Neural progenitor cell (in vitro differentiated cells): ENCODE results near the gene CASP10. TPM values are rescaled to one million over a fixed set of nuclear protein-coding genes. Genes with fewer than 3 reads are reported as not detected.

ENCODE experiments used
- DNase-seq: peaks from one replicate; pipeline ENCODE4 v3.0.0-alpha.2; 2016; ENCODE audit warnings: low spot score
- H2AFZ ChIP-seq: fragments of 200-600 bp; sonication (generic); replicated peaks from 2 replicates; pipeline ENCODE4 v1.6.1; 2016; ENCODE audit warnings: antibody characterized with exemption
- H3F3A ChIP-seq: fragments of 200-600 bp; sonication (generic); 2 replicates; pipeline ENCODE4 v1.6.1; 2016; ENCODE audit warnings: antibody characterized with exemption, low read depth
- H3K27ac ChIP-seq: fragments of 200-600 bp; sonication (generic); 2 replicates; pipeline ENCODE4 v1.5.1; 2016; ENCODE audit warnings: mild to moderate bottlenecking
- H3K27me3 ChIP-seq: fragments of 200-600 bp; sonication (generic); 2 replicates; pipeline ENCODE4 v1.6.1; 2016; ENCODE audit warnings: mild to moderate bottlenecking, moderate library complexity
- H3K36me3 ChIP-seq: fragments of 200-600 bp; sonication (generic); 2 replicates; pipeline ENCODE4 v1.5.1; 2016
- H3K4me1 ChIP-seq: fragments of 200-600 bp; sonication (generic); 2 replicates; pipeline ENCODE4 v1.6.1; 2016; ENCODE audit warnings: mixed run types
- H3K4me2 ChIP-seq: fragments of 200-600 bp; sonication (generic); 2 replicates; pipeline ENCODE4 v1.6.1; 2016
- H3K4me3 ChIP-seq: fragments of 200-600 bp; sonication (generic); 2 replicates; pipeline ENCODE4 v1.5.1; 2016
- H3K79me2 ChIP-seq: fragments of 200-600 bp; sonication (generic); 2 replicates; pipeline ENCODE4 v1.6.1; 2016; ENCODE audit warnings: low read depth
- H3K9ac ChIP-seq: fragments of 200-600 bp; sonication (generic); 2 replicates; pipeline ENCODE4 v1.6.1; 2016
- H3K9me3 ChIP-seq: fragments of 200-600 bp; sonication (generic); 2 replicates; pipeline ENCODE4 v1.5.1; 2016; ENCODE audit warnings: low read depth
- H4K20me1 ChIP-seq: fragments of 200-600 bp; sonication (generic); 2 replicates; pipeline ENCODE4 v1.6.1; 2016; ENCODE audit warnings: low read depth
- H3K27ac Mint-ChIP-seq: 3 replicates; pipeline ENCODE4 v1.8.0; 2021; ENCODE audit warnings: mixed read lengths
- H3K27me3 Mint-ChIP-seq: 2 replicates; pipeline ENCODE4 v1.8.0; 2022; ENCODE audit warnings: low read depth, mild to moderate bottlenecking, inconsistent platforms, moderate library complexity, mixed read lengths; ENCODE audit not compliant: insufficient read depth
- H3K36me3 Mint-ChIP-seq: 3 replicates; pipeline ENCODE4 v1.8.0; 2021; ENCODE audit warnings: mixed read lengths
- H3K4me1 Mint-ChIP-seq: 3 replicates; pipeline ENCODE4 v1.8.0; 2021; ENCODE audit warnings: mixed read lengths
- H3K4me3 Mint-ChIP-seq: 3 replicates; pipeline ENCODE4 v1.8.0; 2021; ENCODE audit warnings: mild to moderate bottlenecking, moderate library complexity, mixed read lengths
- H3K9me3 Mint-ChIP-seq: 3 replicates; pipeline ENCODE4 v1.8.0; 2020; ENCODE audit warnings: mixed read lengths
- EZH2 ChIP-seq: fragments of 200-600 bp; sonication (generic); IDR thresholded peaks from 2 replicates; pipeline ENCODE4 v1.6.1; 2017; ENCODE audit warnings: antibody characterized with exemption, mild to moderate bottlenecking, moderate library complexity
- EZH2phosphoT487 ChIP-seq: fragments of 200-600 bp; sonication (generic); IDR thresholded peaks from 2 replicates; pipeline ENCODE4 v1.6.1; 2017; ENCODE audit warnings: antibody characterized with exemption
- total RNA-seq: library from RNA; depleted of rRNA; stranded (reverse); fragments of >200 nt; gene quantifications from 2 replicates; pipeline ENCODE4 v1.2.3, GENCODE V29; 2015; ENCODE audit warnings: low replicate concordance
- TF ChIP-seq, protein P1 (sequence below): fragments of 200-600 bp; sonication (generic); IDR thresholded peaks from 2 replicates; pipeline ENCODE4 v1.5.1; 2017; ENCODE audit warnings: antibody characterized with exemption, mild to moderate bottlenecking

Gene CASP10
- total RNA-seq, 1 donor from 2014 or later = 2.2 TPM

DNA sequence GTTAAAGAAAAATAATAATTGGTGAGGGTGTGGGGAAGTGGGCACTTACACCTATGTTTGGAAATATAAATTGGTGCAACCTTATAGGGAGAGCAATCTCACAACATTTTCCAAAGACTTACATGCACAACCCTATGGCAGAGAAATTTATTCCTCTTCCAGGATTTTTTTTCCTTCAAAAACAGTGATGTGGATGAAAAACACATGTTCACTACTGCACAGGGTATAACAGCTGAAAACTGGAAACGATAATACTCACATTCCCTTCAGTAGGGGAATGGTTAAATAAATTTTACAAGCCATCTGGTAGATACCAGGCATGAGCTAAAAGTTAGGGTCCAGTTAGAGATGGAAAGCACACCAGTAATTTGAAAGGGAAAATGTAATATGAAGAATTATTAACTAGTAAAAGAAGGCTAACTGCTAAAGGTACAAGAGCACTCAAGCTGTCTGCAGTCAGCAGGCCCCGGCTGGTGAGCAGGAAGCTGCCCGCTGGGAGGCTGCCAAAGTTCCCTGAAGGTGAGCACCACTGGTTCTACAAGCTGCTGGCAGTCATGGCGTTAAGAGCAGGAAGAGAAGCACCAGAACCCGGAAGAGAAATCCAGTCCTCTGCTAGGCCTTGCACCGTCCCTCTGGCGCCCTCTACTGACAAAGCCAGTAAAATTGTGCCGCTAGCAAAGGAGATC, 49.0 kb downstream of the CASP10 start:
- Mint-ChIP-seq H3K9me3 (no peaks in the 10 kb centered on the region), H3K4me1 (peaks cover 2% of the 10 kb centered on the region), H3K27ac (peak overlapping the region; percentile 20), H3K27me3 (peaks cover 3% of the 10 kb centered on the region), H3K4me3 (no peak overlapping the region), H3K36me3 (no peaks in the 10 kb centered on the region)
- no peak overlapping the region for H3K27ac ChIP-seq
- no peak overlapping the region for H3K4me2 ChIP-seq
- TF ChIP-seq, protein P1, sequence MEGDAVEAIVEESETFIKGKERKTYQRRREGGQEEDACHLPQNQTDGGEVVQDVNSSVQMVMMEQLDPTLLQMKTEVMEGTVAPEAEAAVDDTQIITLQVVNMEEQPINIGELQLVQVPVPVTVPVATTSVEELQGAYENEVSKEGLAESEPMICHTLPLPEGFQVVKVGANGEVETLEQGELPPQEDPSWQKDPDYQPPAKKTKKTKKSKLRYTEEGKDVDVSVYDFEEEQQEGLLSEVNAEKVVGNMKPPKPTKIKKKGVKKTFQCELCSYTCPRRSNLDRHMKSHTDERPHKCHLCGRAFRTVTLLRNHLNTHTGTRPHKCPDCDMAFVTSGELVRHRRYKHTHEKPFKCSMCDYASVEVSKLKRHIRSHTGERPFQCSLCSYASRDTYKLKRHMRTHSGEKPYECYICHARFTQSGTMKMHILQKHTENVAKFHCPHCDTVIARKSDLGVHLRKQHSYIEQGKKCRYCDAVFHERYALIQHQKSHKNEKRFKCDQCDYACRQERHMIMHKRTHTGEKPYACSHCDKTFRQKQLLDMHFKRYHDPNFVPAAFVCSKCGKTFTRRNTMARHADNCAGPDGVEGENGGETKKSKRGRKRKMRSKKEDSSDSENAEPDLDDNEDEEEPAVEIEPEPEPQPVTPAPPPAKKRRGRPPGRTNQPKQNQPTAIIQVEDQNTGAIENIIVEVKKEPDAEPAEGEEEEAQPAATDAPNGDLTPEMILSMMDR = peak; percentile 89
- no peak for TF ChIP-seq EZH2
- DNase-seq = peak; percentile 82
- H3K27me3 ChIP-seq = peaks cover 4% of the 10 kb centered on the region
- H3K79me2 ChIP-seq = no peaks in the 10 kb centered on the region
- H2AFZ ChIP-seq = peak overlapping the region; percentile 98
- H3K9ac ChIP-seq = no peak overlapping the region
- no peaks in the 10 kb centered on the region for H4K20me1 ChIP-seq
- H3K9me3 ChIP-seq = no peaks in the 10 kb centered on the region
- no peaks in the 10 kb centered on the region for H3F3A ChIP-seq
- H3K4me3 ChIP-seq = no peak overlapping the region
- H3K4me1 ChIP-seq = no peaks in the 10 kb centered on the region
- H3K36me3 ChIP-seq = no peaks in the 10 kb centered on the region

DNA sequence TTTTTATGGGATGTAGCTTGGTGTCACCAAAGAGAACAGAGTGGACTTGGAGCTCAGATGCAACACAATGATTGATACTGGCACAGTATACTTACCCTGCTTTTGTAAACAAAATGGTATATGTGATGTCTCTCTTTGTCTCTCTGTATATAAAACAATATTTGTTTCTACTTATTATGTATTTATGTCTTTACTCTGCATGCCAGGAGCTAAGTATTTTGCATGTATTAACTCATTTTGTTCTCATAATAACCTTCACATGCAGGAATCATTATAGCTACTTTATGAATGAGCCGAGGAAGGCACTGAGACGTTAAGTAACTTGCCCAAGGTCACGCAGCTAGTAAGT, 49.5 kb downstream of the CASP10 start:
- H3K36me3 Mint-ChIP-seq = no peaks in the 10 kb centered on the region
- H3K27ac ChIP-seq = no peak overlapping the region
- no peaks in the 10 kb centered on the region for H3K4me1 ChIP-seq
- H3K4me1 Mint-ChIP-seq = peaks cover 2% of the 10 kb centered on the region
- no peaks in the 10 kb centered on the region for H3K9me3 Mint-ChIP-seq
- no peak overlapping the region for H3K4me3 Mint-ChIP-seq
- no peak overlapping the region for H3K27ac Mint-ChIP-seq
- no peaks in the 10 kb centered on the region for H3F3A ChIP-seq
- H3K9me3 ChIP-seq = no peaks in the 10 kb centered on the region
- H3K4me3 ChIP-seq = no peak overlapping the region
- DNase-seq = no peak
- H3K79me2 ChIP-seq = no peaks in the 10 kb centered on the region
- TF ChIP-seq, protein P1 = no peak
- no peak for TF ChIP-seq EZH2phosphoT487
- H3K36me3 ChIP-seq = no peaks in the 10 kb centered on the region
- no peak overlapping the region for H3K9ac ChIP-seq
- H3K4me2 ChIP-seq = no peak overlapping the region
- H3K27me3 ChIP-seq = peaks cover 4% of the 10 kb centered on the region
- H3K27me3 Mint-ChIP-seq = peaks cover 3% of the 10 kb centered on the region
- no peak overlapping the region for H2AFZ ChIP-seq
- H4K20me1 ChIP-seq = no peaks in the 10 kb centered on the region

DNA sequence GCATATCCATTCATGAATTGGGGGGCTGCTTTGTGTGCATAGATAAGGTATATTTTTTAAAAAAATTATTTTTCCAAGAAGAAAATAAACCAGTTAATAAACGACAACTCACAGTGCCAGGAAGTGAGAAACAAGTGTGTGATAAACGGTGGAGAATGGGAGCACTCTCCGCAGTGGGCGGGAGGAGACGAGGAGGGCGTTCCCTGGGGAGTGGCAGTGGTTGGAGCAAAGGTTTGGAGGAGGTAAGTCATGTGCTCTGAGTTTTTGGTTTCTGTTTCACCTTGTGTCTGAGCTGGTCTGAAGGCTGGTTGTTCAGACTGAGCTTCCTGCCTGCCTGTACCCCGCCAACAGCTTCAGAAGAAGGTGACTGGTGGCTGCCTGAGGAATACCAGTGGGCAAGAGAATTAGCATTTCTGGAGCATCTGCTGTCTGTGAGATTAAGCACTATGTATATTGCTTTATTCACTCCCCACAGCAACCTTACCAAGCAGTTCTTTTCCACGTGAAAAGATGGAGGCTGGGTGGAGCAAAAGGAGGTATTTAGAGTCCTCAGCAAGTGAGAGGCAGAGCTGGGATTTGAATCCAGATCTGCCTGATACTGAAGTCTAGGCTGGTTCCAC, 50.4 kb downstream of the CASP10 start:
- H3F3A ChIP-seq = no peaks in the 10 kb centered on the region
- no peak overlapping the region for H3K27ac ChIP-seq
- H3K4me2 ChIP-seq = no peak overlapping the region
- no peaks in the 10 kb centered on the region for H4K20me1 ChIP-seq
- TF ChIP-seq EZH2 (no peak), EZH2phosphoT487 (no peak)
- TF ChIP-seq, protein P1 = no peak
- Mint-ChIP-seq H3K27me3 (peaks cover 3% of the 10 kb centered on the region), H3K4me1 (peaks cover 2% of the 10 kb centered on the region), H3K27ac (no peak overlapping the region), H3K9me3 (no peaks in the 10 kb centered on the region), H3K36me3 (no peaks in the 10 kb centered on the region), H3K4me3 (no peak overlapping the region)
- H3K79me2 ChIP-seq = no peaks in the 10 kb centered on the region
- no peaks in the 10 kb centered on the region for H3K4me1 ChIP-seq
- no peak for DNase-seq
- H3K9ac ChIP-seq = no peak overlapping the region
- no peaks in the 10 kb centered on the region for H3K36me3 ChIP-seq
- H2AFZ ChIP-seq = peak overlapping the region; percentile 52
- H3K9me3 ChIP-seq = no peaks in the 10 kb centered on the region
- H3K4me3 ChIP-seq = no peak overlapping the region
- H3K27me3 ChIP-seq = peaks cover 4% of the 10 kb centered on the region
